Measurements from ENCODE around the gene HMCN1. TPM values are rescaled to one million over a fixed set of nuclear protein-coding genes. Genes with fewer than 3 reads are reported as not detected.

Gene HMCN1
- total RNA-seq, 2 donors from 2014 or later: 6.5 to 7.4 TPM

DNA sequence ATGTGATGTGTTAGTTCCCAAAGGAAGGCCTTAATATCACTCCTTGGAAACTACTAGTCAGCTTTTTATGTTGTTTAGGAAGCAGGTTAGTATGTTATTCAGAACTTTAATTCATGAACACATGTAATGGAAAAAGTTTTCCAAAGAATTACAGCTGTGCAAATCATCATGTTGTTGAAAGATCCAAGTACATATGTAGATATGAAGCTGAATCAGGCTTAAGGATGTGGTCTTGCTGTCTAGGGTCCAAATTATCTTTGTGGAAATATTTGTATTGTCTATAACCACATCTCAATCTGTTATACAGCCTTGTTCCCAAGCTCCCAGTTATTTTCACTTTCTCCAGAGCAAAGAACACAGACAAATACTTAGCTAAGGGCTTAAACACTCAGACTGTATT, 409.3 kb downstream of the HMCN1 start:
- no peak overlapping the region for H3K27ac Mint-ChIP-seq
- no peak overlapping the region for H3K4me3 Mint-ChIP-seq
- DNase-seq: no peak
- H3K36me3 Mint-ChIP-seq (ENCODE audit: low read depth): peaks cover 9% of the 10 kb centered on the region
- no peak overlapping the region for H3K9ac ChIP-seq (ENCODE audit: extremely low read depth, low read length, poor library complexity, severe bottlenecking)
- no peaks in the 10 kb centered on the region for H3K9me3 ChIP-seq (ENCODE audit: control insufficient read depth, low read length)
- no peaks in the 10 kb centered on the region for H3K27me3 Mint-ChIP-seq (ENCODE audit: insufficient read depth)
- no peaks in the 10 kb centered on the region for H3K4me1 ChIP-seq (ENCODE audit: control insufficient read depth, insufficient read depth, low read length)
- TF ChIP-seq, protein P1, sequence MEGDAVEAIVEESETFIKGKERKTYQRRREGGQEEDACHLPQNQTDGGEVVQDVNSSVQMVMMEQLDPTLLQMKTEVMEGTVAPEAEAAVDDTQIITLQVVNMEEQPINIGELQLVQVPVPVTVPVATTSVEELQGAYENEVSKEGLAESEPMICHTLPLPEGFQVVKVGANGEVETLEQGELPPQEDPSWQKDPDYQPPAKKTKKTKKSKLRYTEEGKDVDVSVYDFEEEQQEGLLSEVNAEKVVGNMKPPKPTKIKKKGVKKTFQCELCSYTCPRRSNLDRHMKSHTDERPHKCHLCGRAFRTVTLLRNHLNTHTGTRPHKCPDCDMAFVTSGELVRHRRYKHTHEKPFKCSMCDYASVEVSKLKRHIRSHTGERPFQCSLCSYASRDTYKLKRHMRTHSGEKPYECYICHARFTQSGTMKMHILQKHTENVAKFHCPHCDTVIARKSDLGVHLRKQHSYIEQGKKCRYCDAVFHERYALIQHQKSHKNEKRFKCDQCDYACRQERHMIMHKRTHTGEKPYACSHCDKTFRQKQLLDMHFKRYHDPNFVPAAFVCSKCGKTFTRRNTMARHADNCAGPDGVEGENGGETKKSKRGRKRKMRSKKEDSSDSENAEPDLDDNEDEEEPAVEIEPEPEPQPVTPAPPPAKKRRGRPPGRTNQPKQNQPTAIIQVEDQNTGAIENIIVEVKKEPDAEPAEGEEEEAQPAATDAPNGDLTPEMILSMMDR (conservative IDR thresholded peaks at IDR 0.05): no peak
- no peaks in the 10 kb centered on the region for H3K36me3 ChIP-seq (ENCODE audit: control insufficient read depth, insufficient read depth, low read length)
- no peak overlapping the region for H3K27ac ChIP-seq (ENCODE audit: low read depth, low read length)
- H3K4me1 Mint-ChIP-seq: no peaks in the 10 kb centered on the region
- no peak overlapping the region for H3K4me3 ChIP-seq (ENCODE audit: low read length)
- H3K27me3 ChIP-seq (ENCODE audit: control insufficient read depth, insufficient read depth, low read length, poor library complexity, severe bottlenecking): no peaks in the 10 kb centered on the region
- H3K9me3 Mint-ChIP-seq: no peaks in the 10 kb centered on the region

- no peak overlapping the region for H3K4me3 ChIP-seq (ENCODE audit: low read length)
- H3K9ac ChIP-seq (ENCODE audit: extremely low read depth, low read length, poor library complexity, severe bottlenecking): no peak overlapping the region
- TF ChIP-seq, protein P1 (conservative IDR thresholded peaks at IDR 0.05): no peak
- H3K4me1 Mint-ChIP-seq: no peaks in the 10 kb centered on the region
- no peaks in the 10 kb centered on the region for H3K4me1 ChIP-seq (ENCODE audit: control insufficient read depth, insufficient read depth, low read length)
- H3K27ac ChIP-seq (ENCODE audit: low read depth, low read length): no peak overlapping the region
- H3K36me3 ChIP-seq (ENCODE audit: control insufficient read depth, insufficient read depth, low read length): no peaks in the 10 kb centered on the region
- no peak overlapping the region for H3K4me3 Mint-ChIP-seq
- no peaks in the 10 kb centered on the region for H3K27me3 ChIP-seq (ENCODE audit: control insufficient read depth, insufficient read depth, low read length, poor library complexity, severe bottlenecking)
- peaks cover 9% of the 10 kb centered on the region for H3K36me3 Mint-ChIP-seq (ENCODE audit: low read depth)
- no peaks in the 10 kb centered on the region for H3K9me3 ChIP-seq (ENCODE audit: control insufficient read depth, low read length)
- H3K27ac Mint-ChIP-seq: no peak overlapping the region
- H3K27me3 Mint-ChIP-seq (ENCODE audit: insufficient read depth): no peaks in the 10 kb centered on the region
- no peaks in the 10 kb centered on the region for H3K9me3 Mint-ChIP-seq
- WGBS, 2 experiments (ENCODE audit: insufficient coverage in 1 of 2, insufficient read length in 1 of 2): 92 to 96% methylated on average over 2 to 5 of the region's 5 CpGs
- DNase-seq: no peak
Observed at GRCh38 chr1:186144505-186144904, 410.3 kb downstream of the HMCN1 start.

- no peaks in the 10 kb centered on the region for H3K36me3 ChIP-seq (ENCODE audit: control insufficient read depth, insufficient read depth, low read length)
- no peaks in the 10 kb centered on the region for H3K9me3 ChIP-seq (ENCODE audit: control insufficient read depth, low read length)
- no peaks in the 10 kb centered on the region for H3K4me1 ChIP-seq (ENCODE audit: control insufficient read depth, insufficient read depth, low read length)
- Mint-ChIP-seq H3K27me3 (ENCODE audit: insufficient read depth) (no peaks in the 10 kb centered on the region), H3K27ac (no peak overlapping the region), H3K4me3 (no peak overlapping the region), H3K4me1 (no peaks in the 10 kb centered on the region), H3K9me3 (no peaks in the 10 kb centered on the region), H3K36me3 (ENCODE audit: low read depth) (peaks cover 6% of the 10 kb centered on the region)
- no peak overlapping the region for H3K4me3 ChIP-seq (ENCODE audit: low read length)
- no peak overlapping the region for H3K9ac ChIP-seq (ENCODE audit: extremely low read depth, low read length, poor library complexity, severe bottlenecking)
- WGBS, 2 experiments (ENCODE audit: insufficient coverage in 1 of 2, insufficient read length in 1 of 2): 86 to 100% methylated on average over 1 to 2 of the region's 2 CpGs
- DNase-seq: no peak
- TF ChIP-seq, protein P1 (conservative IDR thresholded peaks at IDR 0.05): no peak
- H3K27ac ChIP-seq (ENCODE audit: low read depth, low read length): no peak overlapping the region
- no peaks in the 10 kb centered on the region for H3K27me3 ChIP-seq (ENCODE audit: control insufficient read depth, insufficient read depth, low read length, poor library complexity, severe bottlenecking)
Observed at GRCh38 chr1:186146974-186147373, 412.8 kb downstream of the HMCN1 start.

Measured in endodermal cell (in vitro differentiated cells).